Dermis blood vessel endothelial cell (primary cell): ENCODE results near the gene TMEM19. TPM values are rescaled to one million over a fixed set of nuclear protein-coding genes. Genes with fewer than 3 reads are reported as not detected.

Experiments
- DNase-seq: peaks from one replicate; pipeline ENCODE4 v3.0.0; 2010
- total RNA-seq: library from RNA; depleted of rRNA; stranded (reverse); fragments of >200 nt; gene quantifications from 2 replicates; pipeline ENCODE4 v1.2.3, GENCODE V29; 2014

The TMEM19 gene
- total RNA-seq, 1 donor from 2014 or later, result 37.1 TPM

- DNase-seq, result no peak
Measured at GRCh38 chr12:71719647-71720370, 33.9 kb downstream of the TMEM19 start.

- no peak for DNase-seq
Measured at GRCh38 chr12:71721783-71722505, 36.1 kb downstream of the TMEM19 start.

GRCh38 chr12:71725011-71725410 lies 39.1 kb downstream of the TMEM19 start:
- DNase-seq, result no peak

- no peak for DNase-seq
Measured at GRCh38 chr12:71726548-71726947, 40.7 kb downstream of the TMEM19 start.

- DNase-seq, result peak; percentile 10
Measured at GRCh38 chr12:71727958-71728357, 42.1 kb downstream of the TMEM19 start.

GRCh38 chr12:71730936-71731335 lies 45.1 kb downstream of the TMEM19 start:
- no peak for DNase-seq

GRCh38 chr12:71731439-71732356 lies 45.8 kb downstream of the TMEM19 start:
- no peak for DNase-seq

GRCh38 chr12:71732357-71732712 lies 46.5 kb downstream of the TMEM19 start:
- DNase-seq, result no peak

GRCh38 chr12:71737197-71737596 lies 51.3 kb downstream of the TMEM19 start:
- DNase-seq, result no peak

- no peak for DNase-seq
Measured at GRCh38 chr12:71742998-71743397, 57.1 kb downstream of the TMEM19 start.

- no peak for DNase-seq
Measured at GRCh38 chr12:71744522-71745300, 58.8 kb downstream of the TMEM19 start.

- peak; percentile 74 for DNase-seq
Measured at GRCh38 chr12:71746974-71747611, 61.2 kb downstream of the TMEM19 start.

GRCh38 chr12:71748081-71748850 lies 62.4 kb downstream of the TMEM19 start:
- DNase-seq, result no peak

GRCh38 chr12:71749666-71750065 lies 63.8 kb downstream of the TMEM19 start:
- no peak for DNase-seq

GRCh38 chr12:71752891-71753290 lies 67.0 kb downstream of the TMEM19 start:
- no peak for DNase-seq

Other genes with a start within 250 kb of the TMEM19 start
- gene LGR5, start 246.3 kb upstream of the TMEM19 start, total RNA-seq, result not detected in 2 replicates
- gene ZFC3H1, start 22.2 kb upstream of the TMEM19 start, total RNA-seq, result 22.8 and 32.5 TPM in 2 replicates
- 3.6 and 3.8 TPM in 2 replicates for gene THAP2, start 21.8 kb upstream of the TMEM19 start, total RNA-seq
- gene RAB21, start 68.8 kb downstream of the TMEM19 start, total RNA-seq, result 15.8 and 51.4 TPM in 2 replicates
- gene TBC1D15, start 153.7 kb downstream of the TMEM19 start, total RNA-seq, result 40.3 and 60.9 TPM in 2 replicates